ENCODE results near the gene SP3. TPM values are rescaled to one million over a fixed set of nuclear protein-coding genes. Genes with fewer than 3 reads are reported as not detected.
"Not testable (repeated sequence)": the region's sequence is repeated elsewhere in the genome, so short reads cannot be mapped to it uniquely, and the experiment has no call there.

SP3 gene
- total RNA-seq, 6 experiments from 2014 or later: 28.4 to 36.5 (median 32.4) TPM

DNA sequence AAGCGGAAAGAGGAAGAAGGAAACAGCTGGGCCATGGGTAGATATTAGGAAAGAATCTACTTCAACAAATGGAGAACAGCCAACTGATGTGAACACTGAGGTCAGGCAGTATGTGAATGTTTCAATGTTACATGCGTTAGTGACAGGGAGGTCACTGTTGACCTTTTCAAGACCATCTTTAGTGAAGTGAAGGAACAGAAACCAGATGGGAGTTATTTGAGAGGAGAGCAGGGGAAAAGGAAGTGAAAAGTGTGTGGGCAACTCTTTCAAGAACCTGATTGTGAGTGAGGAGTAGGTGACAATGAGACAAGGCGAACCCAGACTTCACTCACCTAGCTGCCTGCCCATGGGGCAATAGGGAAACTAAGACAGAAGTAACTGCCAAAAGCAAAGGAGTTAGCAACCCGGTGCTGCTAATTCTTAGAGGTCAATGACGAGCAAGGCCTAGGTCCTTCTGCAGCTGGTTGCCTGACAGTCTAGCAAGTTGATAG lies 67.0 kb downstream of the SP3 start:
- no peak for DNase-seq
- 69% methylated on average over 5 of the region's 5 CpGs for WGBS (ENCODE audit: insufficient coverage, low coverage, low lambda C conversion rate, missing lambda C conversion rate)

DNA sequence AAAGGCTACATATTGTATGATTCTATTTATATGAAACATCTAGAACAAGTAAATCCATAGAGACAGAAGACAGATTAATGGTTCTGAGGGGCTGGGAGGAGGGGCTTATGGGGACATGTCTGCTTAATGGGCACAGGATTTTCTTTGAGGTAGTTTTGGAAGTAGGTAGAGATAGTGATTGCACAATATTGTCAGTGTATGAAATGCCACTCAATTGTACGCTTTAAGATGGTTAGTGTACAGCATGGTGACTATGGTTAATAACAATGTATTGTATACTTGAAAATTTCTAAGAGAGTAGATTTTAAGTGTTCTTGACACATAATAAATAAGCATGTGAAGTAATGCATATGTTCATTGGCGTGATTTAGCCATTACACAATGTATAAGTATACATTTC lies 68.4 kb downstream of the SP3 start:
- TF ChIP-seq, protein P1, sequence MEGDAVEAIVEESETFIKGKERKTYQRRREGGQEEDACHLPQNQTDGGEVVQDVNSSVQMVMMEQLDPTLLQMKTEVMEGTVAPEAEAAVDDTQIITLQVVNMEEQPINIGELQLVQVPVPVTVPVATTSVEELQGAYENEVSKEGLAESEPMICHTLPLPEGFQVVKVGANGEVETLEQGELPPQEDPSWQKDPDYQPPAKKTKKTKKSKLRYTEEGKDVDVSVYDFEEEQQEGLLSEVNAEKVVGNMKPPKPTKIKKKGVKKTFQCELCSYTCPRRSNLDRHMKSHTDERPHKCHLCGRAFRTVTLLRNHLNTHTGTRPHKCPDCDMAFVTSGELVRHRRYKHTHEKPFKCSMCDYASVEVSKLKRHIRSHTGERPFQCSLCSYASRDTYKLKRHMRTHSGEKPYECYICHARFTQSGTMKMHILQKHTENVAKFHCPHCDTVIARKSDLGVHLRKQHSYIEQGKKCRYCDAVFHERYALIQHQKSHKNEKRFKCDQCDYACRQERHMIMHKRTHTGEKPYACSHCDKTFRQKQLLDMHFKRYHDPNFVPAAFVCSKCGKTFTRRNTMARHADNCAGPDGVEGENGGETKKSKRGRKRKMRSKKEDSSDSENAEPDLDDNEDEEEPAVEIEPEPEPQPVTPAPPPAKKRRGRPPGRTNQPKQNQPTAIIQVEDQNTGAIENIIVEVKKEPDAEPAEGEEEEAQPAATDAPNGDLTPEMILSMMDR (IDR thresholded peaks at IDR 0.05): no peak
- TF ChIP-seq POLR2A (IDR thresholded peaks at IDR 0.05): no peak
- 96% methylated on average over 2 of the region's 2 CpGs for WGBS (ENCODE audit: insufficient coverage, low coverage, low lambda C conversion rate, missing lambda C conversion rate)
- H3K9me3 ChIP-seq: no peaks in the 10 kb centered on the region
- H3K27me3 ChIP-seq: no peaks in the 10 kb centered on the region
- DNase-seq (no peak), ATAC-seq (no peak)
- H3K36me3 ChIP-seq: no peaks in the 10 kb centered on the region
- H3K27ac ChIP-seq: no peak overlapping the region
- intact Hi-C loops (cut with DNase I): no loop called here
- no peak overlapping the region for H3K4me3 ChIP-seq
- H3K4me1 ChIP-seq: no peaks in the 10 kb centered on the region

More for the DNA sequence above, 67.0 kb downstream of the SP3 start:
- Histone ChIP-seq H3K4me3 (no peak overlapping the region), H3K36me3 (no peaks in the 10 kb centered on the region), H3K4me1 (no peaks in the 10 kb centered on the region), H3K27me3 (no peaks in the 10 kb centered on the region), H3K27ac (no peak overlapping the region), H3K9me3 (no peaks in the 10 kb centered on the region)
- TF ChIP-seq POLR2A (IDR thresholded peaks at IDR 0.05): no peak
- TF ChIP-seq, protein P1 (IDR thresholded peaks at IDR 0.05): no peak
- intact Hi-C loops (cut with DNase I): no loop called here
- ATAC-seq: peak in 3 of 4 donors; percentile 28 to 37 (median 37)

DNA sequence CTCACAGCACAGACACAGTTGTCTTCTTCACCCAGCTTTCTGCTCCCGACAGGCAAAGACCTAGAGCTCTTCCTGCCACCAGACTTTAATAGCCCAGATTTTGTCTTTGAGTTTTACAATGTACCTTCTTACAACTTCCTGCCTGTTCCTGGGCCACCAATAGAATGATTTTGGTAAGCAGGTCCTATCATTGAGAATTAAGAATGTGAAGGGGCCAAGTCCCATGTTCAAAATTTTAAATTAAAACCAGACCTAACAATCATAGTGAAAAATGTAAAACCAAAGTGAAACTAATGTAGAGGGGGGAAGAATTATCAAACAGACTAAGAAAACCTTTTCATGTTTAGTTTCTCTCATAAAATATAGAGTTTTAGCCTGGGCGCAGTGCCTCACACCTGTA lies 72.8 kb downstream of the SP3 start:
- Histone ChIP-seq H3K4me1 (no peaks in the 10 kb centered on the region), H3K27me3 (no peaks in the 10 kb centered on the region), H3K4me3 (no peak overlapping the region), H3K9me3 (no peaks in the 10 kb centered on the region), H3K36me3 (no peaks in the 10 kb centered on the region), H3K27ac (no peak overlapping the region)
- DNase-seq (no peak), ATAC-seq (no peak)
- WGBS (ENCODE audit: insufficient coverage, low coverage, low lambda C conversion rate, missing lambda C conversion rate): 79% methylated on average over 2 of the region's 2 CpGs
- TF ChIP-seq, protein P1 (IDR thresholded peaks at IDR 0.05): no peak
- TF ChIP-seq POLR2A (IDR thresholded peaks at IDR 0.05): no peak
- intact Hi-C loops (cut with DNase I): no loop called here

DNA sequence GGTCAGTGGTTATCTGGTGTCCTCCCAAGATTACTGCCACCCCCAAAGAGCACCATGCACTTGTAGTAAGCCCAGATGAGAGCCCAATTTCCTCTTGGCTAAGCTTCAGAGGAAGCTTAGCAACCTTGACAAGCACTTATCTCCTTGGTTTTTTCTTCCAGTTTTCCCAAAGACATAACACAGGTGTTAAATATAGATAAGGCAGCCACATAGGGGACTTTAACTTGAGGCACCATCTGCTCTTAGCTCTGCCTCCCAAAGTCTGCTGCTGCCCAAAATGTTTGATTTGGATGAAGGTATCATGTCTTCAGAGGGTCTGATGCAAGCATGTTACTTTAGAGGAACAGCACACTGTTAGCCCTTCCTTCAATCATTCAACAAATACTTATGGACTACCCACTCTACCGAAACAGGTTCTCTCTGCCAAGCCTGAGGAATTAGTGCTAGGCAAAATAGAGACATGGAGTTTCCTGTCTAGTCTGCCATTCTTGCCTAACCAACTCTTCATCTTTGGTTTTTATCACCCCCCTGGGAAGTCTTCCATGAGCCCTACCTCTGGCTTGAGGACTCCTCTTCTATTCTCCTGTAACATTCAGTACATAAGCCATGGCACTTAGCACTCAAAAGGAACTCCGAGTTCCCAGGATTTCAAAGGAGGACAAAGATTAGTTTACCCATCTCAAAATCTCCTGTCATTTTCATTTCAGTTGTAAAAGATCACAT lies 73.7 kb downstream of the SP3 start:
- no peak overlapping the region for H3K27ac ChIP-seq
- no peaks in the 10 kb centered on the region for H3K27me3 ChIP-seq
- ATAC-seq (no peak), DNase-seq (no peak)
- TF ChIP-seq, protein P1 (IDR thresholded peaks at IDR 0.05): no peak
- TF ChIP-seq POLR2A (IDR thresholded peaks at IDR 0.05): no peak
- H3K4me1 ChIP-seq: no peaks in the 10 kb centered on the region
- intact Hi-C loops (cut with DNase I): no loop called here
- H3K4me3 ChIP-seq: no peak overlapping the region
- H3K36me3 ChIP-seq: no peaks in the 10 kb centered on the region
- no peaks in the 10 kb centered on the region for H3K9me3 ChIP-seq
- WGBS (ENCODE audit: insufficient coverage, low coverage, low lambda C conversion rate, missing lambda C conversion rate): 100% methylated on average over 1 of the region's 2 CpGs

DNA sequence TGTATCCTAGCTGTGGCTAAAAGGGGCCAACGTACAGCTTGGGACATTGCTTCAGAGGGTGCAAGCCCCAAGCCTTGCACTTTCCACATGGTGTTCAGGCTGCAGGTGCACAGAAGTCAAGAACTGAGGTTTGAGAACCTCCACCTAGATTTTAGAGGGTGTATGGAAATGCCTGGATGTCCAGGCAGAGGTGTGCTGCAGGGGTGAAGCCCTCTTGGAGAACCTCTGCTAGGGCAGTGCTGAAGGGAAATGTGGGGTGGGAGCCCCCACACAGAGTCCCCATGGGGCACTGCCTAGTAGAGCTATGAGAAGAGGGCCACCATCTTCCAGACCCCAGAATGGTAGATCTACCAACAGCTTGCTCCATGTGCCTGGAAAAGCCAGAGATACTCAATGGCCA lies 75.7 kb downstream of the SP3 start:
- ATAC-seq, H3K4me3 ChIP-seq, H3K9me3 ChIP-seq, H3K4me1 ChIP-seq, H3K36me3 ChIP-seq, H3K27me3 ChIP-seq, DNase-seq, H3K27ac ChIP-seq: not testable (repeated sequence)
- intact Hi-C loops (cut with DNase I): loop anchor here in 1 of 2 donors (10.0 kb wide), 1 partner anchor 115 kb away; no protein-coding TSS in a partner anchor
- no CpG with 5 or more reads among the region's 1 CpG for WGBS (ENCODE audit: insufficient coverage, low coverage, low lambda C conversion rate, missing lambda C conversion rate)

Data from right lobe of liver (tissue), 6 donors.